ENCODE measurements around the gene NOS1AP.

DNA sequence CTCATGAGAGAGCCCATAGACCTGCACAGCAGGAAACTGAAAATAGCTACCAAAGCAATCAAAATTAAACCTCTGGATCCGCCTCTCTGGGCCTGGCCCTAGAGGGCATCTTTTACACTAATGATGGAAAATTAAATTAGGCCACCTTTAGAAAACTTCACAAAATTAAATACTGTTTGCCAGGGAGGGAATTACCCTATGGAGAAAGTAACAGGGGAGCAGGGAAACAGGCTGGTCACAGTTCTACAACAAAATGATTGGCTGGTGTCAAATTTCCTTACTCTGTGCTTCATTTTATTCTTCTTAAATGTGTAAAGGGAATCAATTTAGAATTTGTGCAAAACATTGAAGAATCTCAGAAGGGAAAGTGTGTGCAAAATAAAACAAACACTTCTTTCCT, 244.7 kb downstream of the NOS1AP start:
- TF ChIP-seq POLR2AphosphoS5 (IDR thresholded peaks at IDR 0.05; ENCODE audit: insufficient read depth in 1 of 2, low read depth in 1 of 2) (no peak), POLR2A (IDR thresholded peaks at IDR 0.05) (no peak)
- TF ChIP-seq, protein P1, sequence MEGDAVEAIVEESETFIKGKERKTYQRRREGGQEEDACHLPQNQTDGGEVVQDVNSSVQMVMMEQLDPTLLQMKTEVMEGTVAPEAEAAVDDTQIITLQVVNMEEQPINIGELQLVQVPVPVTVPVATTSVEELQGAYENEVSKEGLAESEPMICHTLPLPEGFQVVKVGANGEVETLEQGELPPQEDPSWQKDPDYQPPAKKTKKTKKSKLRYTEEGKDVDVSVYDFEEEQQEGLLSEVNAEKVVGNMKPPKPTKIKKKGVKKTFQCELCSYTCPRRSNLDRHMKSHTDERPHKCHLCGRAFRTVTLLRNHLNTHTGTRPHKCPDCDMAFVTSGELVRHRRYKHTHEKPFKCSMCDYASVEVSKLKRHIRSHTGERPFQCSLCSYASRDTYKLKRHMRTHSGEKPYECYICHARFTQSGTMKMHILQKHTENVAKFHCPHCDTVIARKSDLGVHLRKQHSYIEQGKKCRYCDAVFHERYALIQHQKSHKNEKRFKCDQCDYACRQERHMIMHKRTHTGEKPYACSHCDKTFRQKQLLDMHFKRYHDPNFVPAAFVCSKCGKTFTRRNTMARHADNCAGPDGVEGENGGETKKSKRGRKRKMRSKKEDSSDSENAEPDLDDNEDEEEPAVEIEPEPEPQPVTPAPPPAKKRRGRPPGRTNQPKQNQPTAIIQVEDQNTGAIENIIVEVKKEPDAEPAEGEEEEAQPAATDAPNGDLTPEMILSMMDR (IDR thresholded peaks at IDR 0.05): no peak

Measured in vagina (tissue), 2 donors.